Panc1 (cell line): ENCODE measurements around the gene ANO4. TPM values are rescaled to one million over a fixed set of nuclear protein-coding genes. Genes with fewer than 3 reads are reported as not detected.

Experiments
- ATAC-seq: fragments of 200-7000 bp; cut with Tn5 transposase; 2 replicates; pipeline ENCODE4 v1.9.1; 2020; ENCODE audit warnings: mild to moderate bottlenecking, moderate library complexity
- BruUV-seq: library from RNA; stranded (reverse); fragments of 400-500 nt; replicated peaks from 2 replicates; lab custom pipeline; 2021; lab: Mats Ljungman, UMichigan
- CTCF ChIA-PET: fragments of 300-600 bp; sonication (Branson Sonifier 250); formaldehyde crosslinking; loops from one replicate; lab custom pipeline; 2022; ENCODE audit warnings: antibody characterized with exemption; lab: Charles Lee
- POLR2A ChIA-PET: fragments of 300-600 bp; sonication (Branson Sonifier 250); formaldehyde crosslinking; loops from one replicate; lab custom pipeline; 2022; ENCODE audit warnings: antibody characterized with exemption; lab: Charles Lee
- DNase-seq: peaks from one replicate; pipeline ENCODE4 v3.0.0-alpha.2; 2010; ENCODE audit warnings: low read depth, low spot score
- H3K27ac ChIP-seq: 2 replicates; pipeline ENCODE4 v1.5.1; 2011; ENCODE audit warnings: mild to moderate bottlenecking, low read length, inconsistent platforms
- H3K27me3 ChIP-seq: fragments of 200-500 bp; sonication (Bioruptor generic); 2 replicates; pipeline ENCODE4 v1.6.0; 2014; ENCODE audit warnings: low read length, inconsistent platforms; ENCODE audit not compliant: control insufficient read depth, insufficient read depth
- H3K36me3 ChIP-seq: fragments of 200-500 bp; sonication (Bioruptor generic); 2 replicates; pipeline ENCODE4 v1.5.1; 2014; ENCODE audit warnings: inconsistent platforms, mild to moderate bottlenecking, low read length, moderate library complexity; ENCODE audit not compliant: control insufficient read depth, insufficient read depth
- H3K4me1 ChIP-seq: 2 replicates; pipeline ENCODE4 v1.5.1; 2011; ENCODE audit warnings: inconsistent platforms, mild to moderate bottlenecking, low read length, moderate library complexity; ENCODE audit not compliant: control insufficient read depth, insufficient read depth
- H3K4me3 ChIP-seq, 2 experiments: 2 replicates each; pipeline ENCODE4 v1.5.1; 2011 to 2012; ENCODE audit warnings: low read depth in 2 of 2, low read length in 2 of 2, mild to moderate bottlenecking in 2 of 2, inconsistent platforms in 1 of 2, moderate library complexity in 1 of 2
- H3K9me3 ChIP-seq: fragments of 200-500 bp; sonication (Bioruptor generic); 2 replicates; pipeline ENCODE4 v1.5.1; 2014; ENCODE audit warnings: low read depth, mild to moderate bottlenecking, inconsistent platforms, low read length, moderate library complexity; ENCODE audit not compliant: control insufficient read depth, insufficient read depth
- POLR2AphosphoS5 ChIP-seq: IDR thresholded peaks from 2 replicates; pipeline ENCODE4 v1.6.1; 2012; ENCODE audit warnings: mild to moderate bottlenecking, low read depth, low read length, moderate library complexity
- SIN3A ChIP-seq: IDR thresholded peaks from 2 replicates; pipeline ENCODE4 v1.6.1; 2012; ENCODE audit warnings: low read depth, mild to moderate bottlenecking, low read length, moderate library complexity, borderline replicate concordance; ENCODE audit not compliant: insufficient read depth
- TCF7L2 ChIP-seq: IDR thresholded peaks from 2 replicates; pipeline ENCODE4 v1.6.1; 2011; ENCODE audit warnings: mild to moderate bottlenecking, low read depth, low read length, inconsistent platforms
- in situ Hi-C: cut with HindIII; loops from 2 replicates; pipeline ENCODE4 v1.10.0; 2016; ENCODE audit warnings: low sequenced_read_pairs, low pct_unique_long_range_greater_than_20kb
- intact Hi-C: fragments of 100-400 bp; cut with micrococcal nuclease; formaldehyde crosslinking; loops from one replicate; pipeline ENCODE4 v1.10.0; 2022; ENCODE audit not compliant: unreplicated experiment
- total RNA-seq: library from RNA; stranded (reverse); gene quantifications from one replicate; pipeline ENCODE4 v1.2.1, GENCODE V29; 2021; ENCODE audit not compliant: unreplicated experiment
- TF ChIP-seq, protein P1 (sequence below): fragments of 450-650 bp; IDR thresholded peaks from 2 replicates; pipeline ENCODE4 v1.5.1; 2017; ENCODE audit warnings: mild to moderate bottlenecking
- TF ChIP-seq, protein P2 (sequence below), 2 experiments: IDR thresholded peaks; 2 replicates each; pipeline ENCODE4 v1.6.1; 2011 to 2012; ENCODE audit warnings: low read depth in 2 of 2, control low read depth in 1 of 2, low read length in 1 of 2, mild to moderate bottlenecking in 1 of 2, moderate library complexity in 1 of 2; ENCODE audit not compliant: insufficient read depth in 1 of 2

The ANO4 gene
- total RNA-seq, 1 experiment from 2014 or later, result not detected

GRCh38 chr12:100793182-100793581 lies 1.4 kb upstream of the ANO4 start:
- Histone ChIP-seq H3K27ac (no peak overlapping the region), H3K4me1 (no peaks in the 10 kb centered on the region; the same call in 1 of the 2 replicates), H3K9me3 (no peaks in the 10 kb centered on the region), H3K4me3 (no peak overlapping the region), H3K36me3 (no peaks in the 10 kb centered on the region), H3K27me3 (peaks cover 20% of the 10 kb centered on the region)
- CTCF ChIA-PET, result no interaction called here
- intact Hi-C loops, result no loop called here
- no peak for TF ChIP-seq SIN3A
- TF ChIP-seq, protein P1, sequence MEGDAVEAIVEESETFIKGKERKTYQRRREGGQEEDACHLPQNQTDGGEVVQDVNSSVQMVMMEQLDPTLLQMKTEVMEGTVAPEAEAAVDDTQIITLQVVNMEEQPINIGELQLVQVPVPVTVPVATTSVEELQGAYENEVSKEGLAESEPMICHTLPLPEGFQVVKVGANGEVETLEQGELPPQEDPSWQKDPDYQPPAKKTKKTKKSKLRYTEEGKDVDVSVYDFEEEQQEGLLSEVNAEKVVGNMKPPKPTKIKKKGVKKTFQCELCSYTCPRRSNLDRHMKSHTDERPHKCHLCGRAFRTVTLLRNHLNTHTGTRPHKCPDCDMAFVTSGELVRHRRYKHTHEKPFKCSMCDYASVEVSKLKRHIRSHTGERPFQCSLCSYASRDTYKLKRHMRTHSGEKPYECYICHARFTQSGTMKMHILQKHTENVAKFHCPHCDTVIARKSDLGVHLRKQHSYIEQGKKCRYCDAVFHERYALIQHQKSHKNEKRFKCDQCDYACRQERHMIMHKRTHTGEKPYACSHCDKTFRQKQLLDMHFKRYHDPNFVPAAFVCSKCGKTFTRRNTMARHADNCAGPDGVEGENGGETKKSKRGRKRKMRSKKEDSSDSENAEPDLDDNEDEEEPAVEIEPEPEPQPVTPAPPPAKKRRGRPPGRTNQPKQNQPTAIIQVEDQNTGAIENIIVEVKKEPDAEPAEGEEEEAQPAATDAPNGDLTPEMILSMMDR, result no peak
- TF ChIP-seq, protein P2, sequence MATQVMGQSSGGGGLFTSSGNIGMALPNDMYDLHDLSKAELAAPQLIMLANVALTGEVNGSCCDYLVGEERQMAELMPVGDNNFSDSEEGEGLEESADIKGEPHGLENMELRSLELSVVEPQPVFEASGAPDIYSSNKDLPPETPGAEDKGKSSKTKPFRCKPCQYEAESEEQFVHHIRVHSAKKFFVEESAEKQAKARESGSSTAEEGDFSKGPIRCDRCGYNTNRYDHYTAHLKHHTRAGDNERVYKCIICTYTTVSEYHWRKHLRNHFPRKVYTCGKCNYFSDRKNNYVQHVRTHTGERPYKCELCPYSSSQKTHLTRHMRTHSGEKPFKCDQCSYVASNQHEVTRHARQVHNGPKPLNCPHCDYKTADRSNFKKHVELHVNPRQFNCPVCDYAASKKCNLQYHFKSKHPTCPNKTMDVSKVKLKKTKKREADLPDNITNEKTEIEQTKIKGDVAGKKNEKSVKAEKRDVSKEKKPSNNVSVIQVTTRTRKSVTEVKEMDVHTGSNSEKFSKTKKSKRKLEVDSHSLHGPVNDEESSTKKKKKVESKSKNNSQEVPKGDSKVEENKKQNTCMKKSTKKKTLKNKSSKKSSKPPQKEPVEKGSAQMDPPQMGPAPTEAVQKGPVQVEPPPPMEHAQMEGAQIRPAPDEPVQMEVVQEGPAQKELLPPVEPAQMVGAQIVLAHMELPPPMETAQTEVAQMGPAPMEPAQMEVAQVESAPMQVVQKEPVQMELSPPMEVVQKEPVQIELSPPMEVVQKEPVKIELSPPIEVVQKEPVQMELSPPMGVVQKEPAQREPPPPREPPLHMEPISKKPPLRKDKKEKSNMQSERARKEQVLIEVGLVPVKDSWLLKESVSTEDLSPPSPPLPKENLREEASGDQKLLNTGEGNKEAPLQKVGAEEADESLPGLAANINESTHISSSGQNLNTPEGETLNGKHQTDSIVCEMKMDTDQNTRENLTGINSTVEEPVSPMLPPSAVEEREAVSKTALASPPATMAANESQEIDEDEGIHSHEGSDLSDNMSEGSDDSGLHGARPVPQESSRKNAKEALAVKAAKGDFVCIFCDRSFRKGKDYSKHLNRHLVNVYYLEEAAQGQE (IDR thresholded peaks at IDR 0.05; ENCODE audit: insufficient read depth in 1 of 2, low read depth in 2 of 2, low read length in 1 of 2), result no peak
- TF ChIP-seq TCF7L2, result no peak
- TF ChIP-seq POLR2AphosphoS5, result no peak
- DNase-seq (no peak), ATAC-seq (no peak)
- POLR2A ChIA-PET, result no interaction called here
- BruUV-seq, result no TSS peak
- in situ Hi-C loops, result no loop called here

- no peak overlapping the region for H3K27ac ChIP-seq
- no peaks in the 10 kb centered on the region; the same call in 1 of the 2 replicates for H3K4me1 ChIP-seq
- H3K27me3 ChIP-seq, result peaks cover 22% of the 10 kb centered on the region
- no peak for TF ChIP-seq TCF7L2
- in situ Hi-C loops, result no loop called here
- H3K4me3 ChIP-seq, result 0 out of 4 replicates have a peak overlapping the region, but pooled peaks of 1 of the 2 experiments have one; percentile 14
- H3K9me3 ChIP-seq, result no peaks in the 10 kb centered on the region
- BruUV-seq, result no TSS peak
- CTCF ChIA-PET, result no interaction called here
- no peaks in the 10 kb centered on the region for H3K36me3 ChIP-seq
- ATAC-seq, result no peak
- POLR2A ChIA-PET, result no interaction called here
- intact Hi-C loops, result no loop called here
- DNase-seq, result no peak
Measured at GRCh38 chr12:100795174-100795799, 711 bp downstream of the ANO4 start.

DNA sequence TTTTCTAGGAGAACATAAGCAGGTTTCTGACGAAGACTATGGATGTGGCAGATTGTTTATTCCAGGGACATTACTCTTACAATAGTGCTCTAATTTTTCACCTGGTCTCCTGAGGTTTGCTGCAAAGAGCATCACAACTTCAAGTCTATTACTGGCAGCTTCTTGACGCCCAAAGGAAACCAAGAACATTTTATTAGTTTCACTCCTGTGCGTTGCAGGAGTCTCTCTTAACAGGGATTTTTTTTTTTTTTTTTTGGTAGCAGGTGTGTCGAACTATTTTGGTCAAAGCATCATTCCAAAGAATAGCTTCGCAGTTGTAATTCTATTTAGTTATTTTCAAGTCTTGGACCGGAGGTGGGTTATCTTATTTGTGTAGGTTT lies 1.2 kb downstream of the ANO4 start:
- TF ChIP-seq, protein P1, result no peak
- TF ChIP-seq TCF7L2, result no peak
- no peak for TF ChIP-seq POLR2AphosphoS5
- no peak for TF ChIP-seq SIN3A
- TF ChIP-seq, protein P2 (IDR thresholded peaks at IDR 0.05; ENCODE audit: insufficient read depth in 1 of 2, low read depth in 2 of 2, low read length in 1 of 2), result no peak
- no peak for ATAC-seq
- no peak overlapping the region for H3K27ac ChIP-seq
- BruUV-seq, result no TSS peak
- peaks cover 22% of the 10 kb centered on the region for H3K27me3 ChIP-seq
- H3K4me3 ChIP-seq, result no peak overlapping the region
- H3K36me3 ChIP-seq, result no peaks in the 10 kb centered on the region
- no peaks in the 10 kb centered on the region; the same call in 1 of the 2 replicates for H3K4me1 ChIP-seq
- H3K9me3 ChIP-seq, result no peaks in the 10 kb centered on the region
- CTCF ChIA-PET, result no interaction called here
- POLR2A ChIA-PET, result no interaction called here
- intact Hi-C loops (no loop called here), in situ Hi-C loops (no loop called here)
- no peak for DNase-seq
